ENCODE results near the gene TC2N.
A peak's percentile ranks its signal among the peaks of the same experiment; 100 is the strongest.
"Not testable (repeated sequence)": the region's sequence is repeated elsewhere in the genome, so short reads cannot be mapped to it uniquely, and the experiment has no call there.

TC2N gene

DNA sequence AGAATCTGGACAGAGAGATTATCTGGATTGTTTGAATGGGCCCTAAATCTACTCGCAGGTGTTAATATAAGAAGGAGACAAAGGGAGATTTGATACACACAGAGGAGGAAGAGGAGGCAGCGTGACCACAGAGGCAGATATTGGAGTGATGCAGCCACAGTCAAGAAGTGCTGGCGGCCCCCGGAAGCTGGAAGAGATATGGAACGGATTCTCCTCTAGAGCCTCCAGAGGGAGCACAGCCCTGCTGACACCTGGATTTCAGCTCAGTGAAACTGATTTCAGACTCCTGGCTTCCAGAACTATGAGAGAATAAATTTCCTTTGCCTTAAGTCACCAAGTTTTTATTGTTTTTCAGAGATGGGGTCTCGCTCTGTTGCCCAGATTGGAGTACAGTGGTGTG lies 9.2 kb upstream of the TC2N start:
- peaks cover 80% of the 10 kb centered on the region for H3K36me3 ChIP-seq (ENCODE audit: control insufficient read depth, insufficient read depth, low read length, severe bottlenecking)
- DNase-seq (ENCODE audit: low read depth): no peak

DNA sequence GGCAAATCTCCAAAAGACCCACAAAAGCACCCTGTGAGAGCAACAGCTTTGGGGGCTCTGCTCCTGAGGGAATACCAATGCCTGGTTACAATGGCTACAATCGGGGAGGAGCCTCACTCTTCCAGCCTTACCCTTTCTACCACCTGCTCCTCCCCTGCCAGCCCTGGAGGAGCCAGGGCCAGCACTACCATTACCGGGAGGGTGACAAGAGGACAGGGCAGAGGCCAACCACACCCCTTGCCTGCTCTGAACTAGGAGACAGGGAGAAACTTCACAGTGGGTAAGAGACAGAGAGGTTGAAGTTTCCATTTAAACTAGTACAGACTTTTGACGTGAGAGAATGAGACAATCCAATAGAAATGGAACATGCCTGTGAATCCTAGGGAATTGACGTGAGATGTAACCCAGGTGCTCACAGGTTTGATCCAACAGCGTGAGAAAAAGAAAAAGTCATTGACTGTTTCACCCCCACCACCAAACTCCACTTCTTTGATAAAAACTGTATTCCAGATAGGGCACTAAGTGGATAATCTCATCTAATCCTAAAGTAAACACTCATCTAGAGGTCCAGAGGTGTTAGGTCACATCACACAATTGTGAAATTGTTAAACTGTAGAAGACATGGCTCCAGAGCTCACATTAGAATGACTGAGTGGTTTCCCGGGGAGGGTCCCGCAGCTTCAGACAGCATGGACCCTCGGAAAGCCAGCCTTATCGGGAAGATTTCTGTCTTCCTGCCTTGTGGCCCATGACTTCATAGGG lies 8.4 kb upstream of the TC2N start:
- Histone ChIP-seq H3K9ac (ENCODE audit: low read length) (no peak overlapping the region), H3K9me3 (ENCODE audit: control insufficient read depth, low read length) (no peaks in the 10 kb centered on the region), H3K36me3 (ENCODE audit: control insufficient read depth, insufficient read depth, low read length, severe bottlenecking) (peaks cover 78% of the 10 kb centered on the region), H3K27me3 (replicated peaks; ENCODE audit: control insufficient read depth, insufficient read depth, low read length) (no peaks in the 10 kb centered on the region), H3K4me3 (ENCODE audit: low read length) (no peak overlapping the region), H3K4me1 (ENCODE audit: control insufficient read depth, insufficient read depth, low read length) (peaks cover 23% of the 10 kb centered on the region)
- DNase-seq (ENCODE audit: low read depth): no peak

More for the DNA sequence above, 9.2 kb upstream of the TC2N start:
- no peaks in the 10 kb centered on the region for H3K27me3 ChIP-seq (replicated peaks; ENCODE audit: control insufficient read depth, insufficient read depth, low read length)
- H3K9me3 ChIP-seq (ENCODE audit: control insufficient read depth, low read length): no peaks in the 10 kb centered on the region
- H3K4me3 ChIP-seq (ENCODE audit: low read length): no peak overlapping the region
- peaks cover 20% of the 10 kb centered on the region for H3K4me1 ChIP-seq (ENCODE audit: control insufficient read depth, insufficient read depth, low read length)
- no peak overlapping the region for H3K9ac ChIP-seq (ENCODE audit: low read length)

DNA sequence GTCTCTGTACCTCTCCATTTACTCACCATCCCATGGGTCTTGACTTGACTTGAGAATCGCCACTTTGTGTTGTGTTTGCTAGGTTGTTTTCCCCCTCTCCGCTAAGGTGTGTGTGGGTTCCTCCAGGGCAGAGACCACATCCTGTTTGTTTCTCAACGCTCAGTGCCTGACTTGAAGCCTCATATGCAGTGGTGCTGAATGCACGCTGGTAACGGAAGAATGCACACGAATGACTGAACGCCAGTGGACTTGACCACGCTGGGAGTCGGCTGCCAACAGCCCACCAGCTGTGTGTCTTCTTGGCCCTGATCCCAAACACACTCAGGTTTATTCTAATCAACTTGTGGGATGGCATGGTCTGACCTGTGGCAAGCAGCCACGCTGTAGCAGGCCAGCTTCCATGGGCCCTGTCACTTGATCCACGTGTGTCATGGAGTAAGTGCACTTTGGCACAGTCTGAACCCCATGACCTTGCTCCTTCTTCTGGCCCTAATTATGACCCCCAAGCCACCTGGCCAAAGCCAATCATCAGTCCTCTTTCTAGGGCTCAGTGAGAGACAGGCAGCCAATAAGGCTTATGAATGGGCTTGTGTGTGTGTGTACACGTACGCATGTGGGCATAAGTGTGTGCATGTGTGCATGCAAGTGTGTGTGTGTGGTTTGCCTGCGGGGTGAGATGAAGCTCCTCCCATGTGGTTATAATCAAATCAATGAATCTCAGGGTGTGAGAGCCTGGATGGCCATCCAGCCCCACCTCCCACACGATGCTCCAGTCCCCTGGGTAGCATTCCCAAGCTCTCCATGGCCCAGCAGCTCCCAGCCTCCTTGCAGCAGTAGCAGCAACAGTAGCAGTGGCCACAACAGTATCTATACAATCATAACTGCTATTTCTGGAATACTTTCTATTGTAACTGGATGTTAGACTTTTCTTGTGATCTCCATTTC lies 6.4 kb upstream of the TC2N start:
- DNase-seq (ENCODE audit: low read depth): no peak
- no peaks in the 10 kb centered on the region for H3K27me3 ChIP-seq (replicated peaks; ENCODE audit: control insufficient read depth, insufficient read depth, low read length)

DNA sequence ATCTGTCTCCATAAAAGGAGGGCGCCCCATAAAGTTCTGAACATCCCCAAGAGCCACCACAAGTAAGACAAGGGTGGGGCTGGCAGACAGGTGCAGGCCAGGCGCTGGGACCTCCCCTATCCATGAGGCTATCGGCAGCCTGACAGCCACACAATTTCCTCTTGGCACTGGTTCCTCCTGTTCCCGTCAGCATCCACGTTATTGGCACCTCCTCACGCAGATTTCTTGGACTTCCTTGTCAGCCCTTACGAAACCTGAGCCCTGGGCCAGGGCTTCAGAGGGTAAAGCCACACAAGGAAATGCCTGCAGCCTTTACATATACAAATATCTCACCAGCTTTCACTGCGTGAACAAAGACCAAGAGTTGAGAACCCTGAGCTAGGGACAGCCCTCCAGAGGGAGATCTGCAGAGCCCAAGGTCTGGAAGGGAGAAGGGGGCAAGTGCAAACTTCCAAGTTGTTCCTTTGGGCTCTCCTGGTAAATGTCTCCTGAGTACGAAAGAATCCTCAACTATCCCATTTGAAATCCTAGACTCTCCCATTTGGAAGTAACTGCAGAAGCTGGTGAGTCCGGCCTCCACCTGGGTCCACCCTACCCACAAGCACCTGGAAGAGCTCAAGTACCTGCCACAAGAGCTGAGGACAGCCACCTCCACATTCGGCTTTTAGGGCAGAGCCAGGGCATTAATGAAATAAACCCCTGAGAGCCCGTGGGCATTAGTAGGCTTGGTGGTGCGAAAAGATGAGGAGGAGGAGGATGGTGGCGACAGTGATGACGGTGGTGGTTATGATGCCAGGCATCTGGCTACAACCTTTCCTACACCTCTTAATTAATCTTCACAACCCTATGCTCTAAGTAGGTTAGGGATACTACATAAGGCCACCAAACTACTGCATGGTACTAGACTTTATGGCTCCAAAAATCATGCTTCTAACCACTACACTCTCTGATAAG lies 5.5 kb upstream of the TC2N start:
- H3K36me3 ChIP-seq (ENCODE audit: control insufficient read depth, insufficient read depth, low read length, severe bottlenecking): peaks cover 79% of the 10 kb centered on the region
- peak overlapping the region; percentile 13 for H3K9ac ChIP-seq (ENCODE audit: low read length)
- H3K4me3 ChIP-seq (ENCODE audit: low read length): no peak overlapping the region
- no peaks in the 10 kb centered on the region for H3K9me3 ChIP-seq (ENCODE audit: control insufficient read depth, low read length)
- H3K4me1 ChIP-seq (ENCODE audit: control insufficient read depth, insufficient read depth, low read length): peaks cover 23% of the 10 kb centered on the region
- no peak for DNase-seq (ENCODE audit: low read depth)
- no peaks in the 10 kb centered on the region for H3K27me3 ChIP-seq (replicated peaks; ENCODE audit: control insufficient read depth, insufficient read depth, low read length)

More for the DNA sequence above, 6.4 kb upstream of the TC2N start:
- peaks cover 23% of the 10 kb centered on the region for H3K4me1 ChIP-seq (ENCODE audit: control insufficient read depth, insufficient read depth, low read length)
- H3K9me3 ChIP-seq (ENCODE audit: control insufficient read depth, low read length): no peaks in the 10 kb centered on the region
- H3K9ac ChIP-seq (ENCODE audit: low read length): no peak overlapping the region
- peaks cover 78% of the 10 kb centered on the region for H3K36me3 ChIP-seq (ENCODE audit: control insufficient read depth, insufficient read depth, low read length, severe bottlenecking)
- H3K4me3 ChIP-seq (ENCODE audit: low read length): no peak overlapping the region

DNA sequence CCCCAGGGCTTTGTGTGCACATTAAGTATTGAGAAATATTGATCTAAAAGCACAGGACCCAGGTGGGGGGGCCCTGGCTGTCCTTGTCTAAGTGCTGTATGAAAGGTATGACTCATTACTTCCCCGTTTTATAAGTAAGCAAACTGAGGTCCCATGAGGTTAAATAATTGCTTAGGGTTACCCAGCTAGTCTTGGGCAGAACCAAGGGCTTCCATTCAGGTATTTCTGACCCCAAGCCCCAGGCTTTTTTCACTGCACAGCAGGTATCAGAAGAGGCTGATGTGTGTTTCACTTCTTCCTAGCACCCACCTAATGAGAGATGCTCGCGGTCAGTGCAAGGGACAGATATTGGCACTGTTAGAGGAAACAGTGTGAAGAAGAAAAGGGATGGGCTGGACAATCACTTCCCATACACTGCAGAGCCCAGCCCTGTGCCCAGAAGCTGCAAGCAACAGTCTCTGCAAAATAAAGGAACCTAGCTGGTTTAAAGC lies 4.7 kb upstream of the TC2N start:
- H3K27me3 ChIP-seq (replicated peaks; ENCODE audit: control insufficient read depth, insufficient read depth, low read length): no peaks in the 10 kb centered on the region
- H3K9me3 ChIP-seq (ENCODE audit: control insufficient read depth, low read length): no peaks in the 10 kb centered on the region
- no peak overlapping the region for H3K9ac ChIP-seq (ENCODE audit: low read length)
- H3K36me3 ChIP-seq (ENCODE audit: control insufficient read depth, insufficient read depth, low read length, severe bottlenecking): peaks cover 78% of the 10 kb centered on the region
- no peak overlapping the region for H3K4me3 ChIP-seq (ENCODE audit: low read length)
- peaks cover 23% of the 10 kb centered on the region for H3K4me1 ChIP-seq (ENCODE audit: control insufficient read depth, insufficient read depth, low read length)
- DNase-seq (ENCODE audit: low read depth): no peak

DNA sequence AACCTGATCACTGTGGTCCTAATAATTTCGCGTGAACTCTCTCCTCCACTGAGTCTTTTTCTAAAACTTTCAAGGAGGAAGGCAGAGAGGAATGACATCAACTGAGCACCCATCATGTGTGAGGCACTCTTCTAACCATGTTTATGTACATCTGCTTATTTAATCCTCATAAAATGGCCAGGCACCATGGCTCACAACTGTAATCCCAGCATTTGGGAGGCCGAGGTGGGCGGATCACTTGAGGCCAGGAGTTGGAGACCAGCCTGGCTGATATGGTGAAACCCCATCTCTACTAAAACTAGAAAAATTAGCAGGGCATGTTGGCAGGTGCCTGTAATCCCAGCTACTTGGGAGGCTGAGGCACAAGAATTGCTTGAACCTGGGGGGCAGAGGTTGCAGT lies 4.1 kb upstream of the TC2N start:
- not testable (repeated sequence) for H3K9ac ChIP-seq (ENCODE audit: low read length); H3K27me3 ChIP-seq (replicated peaks; ENCODE audit: control insufficient read depth, insufficient read depth, low read length); H3K9me3 ChIP-seq (ENCODE audit: control insufficient read depth, low read length); H3K4me3 ChIP-seq (ENCODE audit: low read length); DNase-seq (ENCODE audit: low read depth)
- Histone ChIP-seq H3K36me3 (ENCODE audit: control insufficient read depth, insufficient read depth, low read length, severe bottlenecking) (peaks cover 77% of the 10 kb centered on the region), H3K4me1 (ENCODE audit: control insufficient read depth, insufficient read depth, low read length) (peaks cover 23% of the 10 kb centered on the region)

DNA sequence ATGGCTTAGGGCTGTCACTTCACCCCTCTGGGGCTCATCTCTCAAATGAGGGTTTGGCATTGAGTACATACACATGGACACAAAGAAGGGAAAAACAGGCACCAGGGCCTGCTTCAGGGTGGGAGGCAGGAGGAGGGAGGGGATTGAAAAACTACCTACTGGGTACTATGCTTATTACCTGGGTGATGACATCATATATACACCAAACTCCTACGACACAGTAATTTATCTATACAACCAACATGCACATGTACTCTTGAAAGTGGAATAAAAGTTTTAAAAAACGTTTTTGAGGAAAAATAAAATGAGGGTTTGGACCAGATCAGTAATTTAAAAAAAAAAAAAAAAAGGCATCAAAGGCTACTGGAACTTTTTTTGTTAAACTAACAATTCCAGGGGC lies 3.6 kb upstream of the TC2N start:
- no peaks in the 10 kb centered on the region for H3K9me3 ChIP-seq (ENCODE audit: control insufficient read depth, low read length)
- peaks cover 23% of the 10 kb centered on the region for H3K4me1 ChIP-seq (ENCODE audit: control insufficient read depth, insufficient read depth, low read length)
- no peak for DNase-seq (ENCODE audit: low read depth)
- no peaks in the 10 kb centered on the region for H3K27me3 ChIP-seq (replicated peaks; ENCODE audit: control insufficient read depth, insufficient read depth, low read length)
- H3K4me3 ChIP-seq (ENCODE audit: low read length): no peak overlapping the region
- peaks cover 72% of the 10 kb centered on the region for H3K36me3 ChIP-seq (ENCODE audit: control insufficient read depth, insufficient read depth, low read length, severe bottlenecking)
- no peak overlapping the region for H3K9ac ChIP-seq (ENCODE audit: low read length)

DNA sequence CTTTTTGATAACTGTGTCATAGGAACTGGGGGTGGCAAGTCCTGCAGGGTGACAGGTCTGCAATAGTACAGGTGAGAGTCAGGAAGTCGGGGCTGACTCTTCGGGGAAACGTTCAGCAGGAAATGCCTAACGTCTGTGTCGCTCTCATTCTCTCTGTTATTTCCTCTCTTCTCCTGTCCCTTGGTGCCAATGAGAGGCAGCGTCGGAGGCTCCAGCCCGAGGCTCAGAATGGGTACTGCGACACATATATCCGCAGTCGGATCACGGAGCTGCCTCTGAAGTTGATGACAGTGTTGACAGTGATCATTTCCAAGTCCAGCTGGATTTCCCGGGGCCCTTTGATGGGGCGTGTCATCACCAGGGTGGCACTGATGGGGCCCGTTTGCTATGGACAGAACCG lies 2.7 kb upstream of the TC2N start:
- H3K9ac ChIP-seq (ENCODE audit: low read length): no peak overlapping the region
- peaks cover 23% of the 10 kb centered on the region for H3K4me1 ChIP-seq (ENCODE audit: control insufficient read depth, insufficient read depth, low read length)
- DNase-seq (ENCODE audit: low read depth): no peak
- H3K27me3 ChIP-seq (replicated peaks; ENCODE audit: control insufficient read depth, insufficient read depth, low read length): no peaks in the 10 kb centered on the region
- H3K9me3 ChIP-seq (ENCODE audit: control insufficient read depth, low read length): no peaks in the 10 kb centered on the region
- H3K36me3 ChIP-seq (ENCODE audit: control insufficient read depth, insufficient read depth, low read length, severe bottlenecking): peaks cover 65% of the 10 kb centered on the region
- H3K4me3 ChIP-seq (ENCODE audit: low read length): no peak overlapping the region

DNA sequence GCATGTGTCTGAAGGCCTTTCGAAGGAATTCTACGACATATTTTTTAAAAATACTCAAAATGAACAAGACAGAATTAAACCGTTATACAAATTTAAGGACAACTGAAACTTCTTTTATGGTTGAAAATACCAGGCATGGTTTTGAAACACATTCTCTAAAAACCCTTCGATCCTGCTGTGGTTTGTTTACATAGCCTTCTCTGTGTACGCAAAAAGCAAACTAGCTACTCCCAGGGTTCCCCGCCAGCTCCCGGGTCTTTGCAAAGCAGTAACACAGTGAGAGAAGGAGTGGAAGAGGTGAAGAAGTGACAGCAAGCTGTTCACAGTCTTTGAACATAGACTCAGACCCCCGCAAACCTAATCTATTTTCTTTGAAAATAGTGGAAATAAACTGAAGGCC lies 2.2 kb upstream of the TC2N start:
- peaks cover 60% of the 10 kb centered on the region for H3K36me3 ChIP-seq (ENCODE audit: control insufficient read depth, insufficient read depth, low read length, severe bottlenecking)
- no peak overlapping the region for H3K4me3 ChIP-seq (ENCODE audit: low read length)
- H3K9ac ChIP-seq (ENCODE audit: low read length): no peak overlapping the region

DNA sequence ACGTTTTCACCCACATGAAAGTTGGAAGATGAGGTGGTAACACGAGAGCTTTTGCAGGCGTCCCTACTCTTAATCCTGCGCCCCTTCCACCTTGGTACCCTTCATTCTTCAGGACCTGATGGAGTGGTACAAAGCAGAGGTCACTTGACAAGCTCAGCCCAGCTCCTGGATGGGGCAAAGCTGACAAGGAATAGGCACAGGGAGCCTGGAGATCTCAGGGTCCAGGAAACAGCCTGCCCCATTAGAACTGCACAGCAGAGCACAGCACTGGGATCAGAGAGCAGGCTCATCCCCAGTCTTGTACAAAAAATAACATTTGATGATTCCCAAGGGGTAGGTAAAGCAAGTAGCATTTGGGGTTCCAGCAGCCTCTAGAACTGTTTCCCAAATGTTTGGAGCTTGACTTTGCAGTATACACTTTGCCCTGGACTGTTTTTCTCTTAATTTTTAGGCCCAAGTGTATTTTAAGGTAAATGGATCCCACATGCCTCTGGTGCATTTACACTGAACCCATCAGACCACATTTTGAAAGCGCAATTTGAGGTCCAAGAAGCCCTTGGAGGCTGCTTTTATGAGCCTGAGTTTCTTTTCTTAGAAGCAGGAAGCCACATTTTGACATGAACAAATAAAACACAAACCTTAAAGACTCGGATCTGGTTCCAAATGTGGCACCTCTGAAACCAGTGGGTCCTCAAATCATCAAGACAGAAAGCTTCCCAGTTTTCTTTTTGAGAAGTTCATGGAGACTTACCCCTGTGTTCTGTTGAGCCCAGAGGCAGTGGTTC lies 633 bp downstream of the TC2N start:
- DNase-seq (ENCODE audit: low read depth): no peak
- H3K9ac ChIP-seq (ENCODE audit: low read length): no peak overlapping the region
- peaks cover 44% of the 10 kb centered on the region for H3K36me3 ChIP-seq (ENCODE audit: control insufficient read depth, insufficient read depth, low read length, severe bottlenecking)
- no peaks in the 10 kb centered on the region for H3K9me3 ChIP-seq (ENCODE audit: control insufficient read depth, low read length)
- no peak overlapping the region for H3K4me3 ChIP-seq (ENCODE audit: low read length)
- H3K4me1 ChIP-seq (ENCODE audit: control insufficient read depth, insufficient read depth, low read length): peaks cover 5% of the 10 kb centered on the region
- H3K27me3 ChIP-seq (replicated peaks; ENCODE audit: control insufficient read depth, insufficient read depth, low read length): no peaks in the 10 kb centered on the region

More for the DNA sequence above, 2.2 kb upstream of the TC2N start:
- Histone ChIP-seq H3K4me1 (ENCODE audit: control insufficient read depth, insufficient read depth, low read length) (peaks cover 23% of the 10 kb centered on the region), H3K27me3 (replicated peaks; ENCODE audit: control insufficient read depth, insufficient read depth, low read length) (no peaks in the 10 kb centered on the region), H3K9me3 (ENCODE audit: control insufficient read depth, low read length) (no peaks in the 10 kb centered on the region)
- no peak for DNase-seq (ENCODE audit: low read depth)

All from adipocyte (in vitro differentiated cells).